ENCODE data around the gene STK26.

DNA sequence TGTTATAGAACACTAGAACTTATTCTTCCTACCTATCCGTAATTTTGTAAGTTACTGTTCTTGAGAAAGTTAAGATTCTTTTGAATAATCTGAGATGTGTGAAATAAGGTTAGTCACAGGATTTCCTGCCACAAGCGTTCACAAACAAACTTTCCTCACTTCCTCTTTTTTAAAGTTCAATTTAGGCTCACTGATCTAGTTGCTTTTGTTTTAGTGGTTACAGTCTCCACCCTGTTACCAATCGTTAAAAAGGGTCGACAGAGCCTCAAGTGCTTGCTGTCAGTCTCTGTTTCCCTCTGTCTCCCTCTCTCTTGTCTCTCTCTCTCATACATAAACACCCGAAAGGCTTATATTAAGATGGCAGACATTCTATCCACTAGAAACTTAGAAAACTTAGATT is 35.9 kb upstream of the STK26 start:
- TF ChIP-seq, protein P1, sequence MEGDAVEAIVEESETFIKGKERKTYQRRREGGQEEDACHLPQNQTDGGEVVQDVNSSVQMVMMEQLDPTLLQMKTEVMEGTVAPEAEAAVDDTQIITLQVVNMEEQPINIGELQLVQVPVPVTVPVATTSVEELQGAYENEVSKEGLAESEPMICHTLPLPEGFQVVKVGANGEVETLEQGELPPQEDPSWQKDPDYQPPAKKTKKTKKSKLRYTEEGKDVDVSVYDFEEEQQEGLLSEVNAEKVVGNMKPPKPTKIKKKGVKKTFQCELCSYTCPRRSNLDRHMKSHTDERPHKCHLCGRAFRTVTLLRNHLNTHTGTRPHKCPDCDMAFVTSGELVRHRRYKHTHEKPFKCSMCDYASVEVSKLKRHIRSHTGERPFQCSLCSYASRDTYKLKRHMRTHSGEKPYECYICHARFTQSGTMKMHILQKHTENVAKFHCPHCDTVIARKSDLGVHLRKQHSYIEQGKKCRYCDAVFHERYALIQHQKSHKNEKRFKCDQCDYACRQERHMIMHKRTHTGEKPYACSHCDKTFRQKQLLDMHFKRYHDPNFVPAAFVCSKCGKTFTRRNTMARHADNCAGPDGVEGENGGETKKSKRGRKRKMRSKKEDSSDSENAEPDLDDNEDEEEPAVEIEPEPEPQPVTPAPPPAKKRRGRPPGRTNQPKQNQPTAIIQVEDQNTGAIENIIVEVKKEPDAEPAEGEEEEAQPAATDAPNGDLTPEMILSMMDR (IDR thresholded peaks at IDR 0.05; ENCODE audit: low read depth, low read length), result no peak
- TF ChIP-seq MYC (IDR thresholded peaks at IDR 0.05; ENCODE audit: low read depth, low read length) (no peak), POLR2A (IDR thresholded peaks at IDR 0.05; ENCODE audit: extremely low read depth, insufficient read length) (no peak), MAX (IDR thresholded peaks at IDR 0.05; ENCODE audit: low read depth, low read length) (no peak)
